ENCODE measurements around the gene CAPN9.

DNA sequence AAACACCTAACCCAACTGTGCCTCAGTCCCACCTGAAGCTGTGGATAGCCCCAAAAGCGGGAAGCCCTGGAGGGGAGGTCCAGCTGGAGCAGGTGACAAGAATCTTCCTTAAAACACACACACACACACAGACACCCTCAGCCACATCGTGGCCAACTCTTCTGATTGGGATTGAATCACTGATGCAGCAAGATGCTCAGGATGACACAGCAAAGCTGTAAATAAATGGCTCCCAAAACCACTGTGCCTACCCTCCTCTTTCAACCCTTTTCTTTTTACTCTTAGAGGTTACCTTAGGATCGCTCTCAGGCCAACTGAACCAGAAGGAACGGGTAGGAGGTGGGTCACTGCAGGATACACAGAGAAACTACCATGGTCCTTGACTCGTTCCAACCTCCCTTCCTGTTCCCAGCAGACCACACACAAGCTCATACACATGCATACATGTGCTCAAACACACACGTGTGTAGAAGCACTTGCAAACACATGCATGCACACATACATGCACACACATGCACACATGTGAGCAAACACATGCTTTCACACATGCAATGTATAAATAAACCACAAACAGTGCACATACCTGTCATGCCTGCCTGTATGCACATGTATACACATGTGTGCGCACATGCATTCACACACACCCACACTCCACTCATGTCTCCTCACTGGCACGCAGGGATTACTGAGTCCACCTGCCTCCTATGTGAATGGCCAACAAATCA, 14.4 kb downstream of the CAPN9 start:
- TF ChIP-seq POLR2A (IDR thresholded peaks at IDR 0.05; ENCODE audit: low read length) (no peak), GATA1 (IDR thresholded peaks at IDR 0.05; ENCODE audit: low read depth, low read length) (no peak)
